GM23338 (cell line): ENCODE data around the gene TMEM185B. TPM values are rescaled to one million over a fixed set of nuclear protein-coding genes. Genes with fewer than 3 reads are reported as not detected.

Source experiments
- ATAC-seq: fragments of 200-7000 bp; cut with Tn5 transposase; 3 replicates; pipeline ENCODE4 v1.9.1; 2020
- DNase-seq: peaks from one replicate; pipeline ENCODE4 v3.0.0-alpha.2; 2015; ENCODE audit warnings: low spot score
- H2AFZ ChIP-seq: fragments of 200-600 bp; sonication (generic); 2 replicates; pipeline ENCODE4 v1.8.0; 2016; ENCODE audit warnings: antibody characterized with exemption, mild to moderate bottlenecking, moderate library complexity
- H3F3A ChIP-seq: fragments of 200-600 bp; sonication (generic); replicated peaks from 2 replicates; pipeline ENCODE4 v1.8.0; 2017; ENCODE audit warnings: antibody characterized with exemption, mixed run types, low read depth
- H3K27ac ChIP-seq: fragments of 200-600 bp; sonication (generic); 2 replicates; pipeline ENCODE4 v1.6.1; 2016; ENCODE audit warnings: low read depth
- H3K27me3 ChIP-seq: fragments of 200-600 bp; sonication (generic); 2 replicates; pipeline ENCODE4 v1.8.0; 2016; ENCODE audit warnings: mild to moderate bottlenecking, mixed run types, moderate library complexity; ENCODE audit not compliant: insufficient read depth
- H3K36me3 ChIP-seq: fragments of 200-600 bp; sonication (generic); 2 replicates; pipeline ENCODE4 v1.8.0; 2016; ENCODE audit warnings: mild to moderate bottlenecking; ENCODE audit not compliant: insufficient read depth
- H3K4me1 ChIP-seq: fragments of 200-600 bp; sonication (generic); 2 replicates; pipeline ENCODE4 v1.8.0; 2016; ENCODE audit warnings: mild to moderate bottlenecking, moderate library complexity; ENCODE audit not compliant: insufficient read depth
- H3K4me2 ChIP-seq: fragments of 200-600 bp; sonication (generic); 2 replicates; pipeline ENCODE4 v1.7.1; 2017; ENCODE audit warnings: mixed run types
- H3K4me3 ChIP-seq: fragments of 200-600 bp; sonication (generic); 2 replicates; pipeline ENCODE4 v1.6.1; 2016; ENCODE audit warnings: mixed run types
- H3K79me2 ChIP-seq: fragments of 200-600 bp; sonication (generic); replicated peaks from 2 replicates; pipeline ENCODE4 v1.8.0; 2017; ENCODE audit warnings: mild to moderate bottlenecking; ENCODE audit not compliant: insufficient read depth
- H3K9me2 ChIP-seq: fragments of 200-600 bp; sonication (generic); 2 replicates; pipeline ENCODE4 v1.8.0; 2017; ENCODE audit not compliant: insufficient read depth
- H4K20me1 ChIP-seq: fragments of 200-600 bp; sonication (generic); replicated peaks from 2 replicates; pipeline ENCODE4 v1.8.0; 2017; ENCODE audit warnings: mild to moderate bottlenecking; ENCODE audit not compliant: insufficient read depth
- H3K27ac Mint-ChIP-seq: 2 replicates; pipeline ENCODE4 v1.8.0; 2020; ENCODE audit warnings: inconsistent platforms, mild to moderate bottlenecking, moderate library complexity, mixed read lengths
- H3K27me3 Mint-ChIP-seq: 3 replicates; pipeline ENCODE4 v1.8.0; 2022; ENCODE audit warnings: low read depth, mild to moderate bottlenecking, moderate library complexity, mixed read lengths, inconsistent platforms; ENCODE audit not compliant: insufficient read depth, poor library complexity
- H3K36me3 Mint-ChIP-seq: 3 replicates; pipeline ENCODE4 v1.8.0; 2021; ENCODE audit warnings: low read depth, mild to moderate bottlenecking, inconsistent platforms, moderate library complexity, mixed read lengths
- H3K4me1 Mint-ChIP-seq: 3 replicates; pipeline ENCODE4 v1.8.0; 2020; ENCODE audit warnings: mild to moderate bottlenecking, inconsistent platforms, mixed read lengths
- H3K4me3 Mint-ChIP-seq: 3 replicates; pipeline ENCODE4 v1.8.0; 2021; ENCODE audit warnings: moderate library complexity, mild to moderate bottlenecking, inconsistent platforms, mixed read lengths
- H3K9me3 Mint-ChIP-seq: 3 replicates; pipeline ENCODE4 v1.8.0; 2020; ENCODE audit warnings: moderate library complexity, mild to moderate bottlenecking, inconsistent platforms, mixed read lengths
- ETS1 ChIP-seq: IDR thresholded peaks from 2 replicates; pipeline ENCODE4 v1.6.1; 2016; ENCODE audit warnings: antibody characterized with exemption
- JUNB ChIP-seq: IDR thresholded peaks from one replicate; pipeline ENCODE4 v1.6.1; 2016; ENCODE audit warnings: antibody characterized with exemption; ENCODE audit not compliant: unreplicated experiment
- NANOG ChIP-seq: IDR thresholded peaks from 2 replicates; pipeline ENCODE4 v1.6.1; 2016; ENCODE audit warnings: antibody characterized with exemption, borderline replicate concordance
- ZNF331 ChIP-seq: fragments of 250-450 bp; sonication (Bioruptor Pico); IDR thresholded peaks from 2 replicates; pipeline ENCODE4 v1.5.0; 2020; ENCODE audit warnings: low read depth, mild to moderate bottlenecking, moderate library complexity
- polyA plus RNA-seq: library from polyadenylated mRNA; unstranded; fragments of >200 nt; fragmentation: Nextera tagmentation; extraction: Ambion mirVana; gene quantifications from 2 replicates; pipeline ENCODE4 v1.2.1, GENCODE V29; 2016
- total RNA-seq: library from RNA; depleted of rRNA; stranded (reverse); fragments of >200 nt; shearing (Covaris generic); gene quantifications from 2 replicates; pipeline ENCODE4 v1.2.3, GENCODE V29; 2014
- TF ChIP-seq, protein P1 (sequence below): IDR thresholded peaks from one replicate; pipeline ENCODE4 v1.6.1; 2018; ENCODE audit warnings: antibody characterized with exemption; ENCODE audit not compliant: unreplicated experiment
- TF ChIP-seq, protein P2 (sequence below), 2 experiments: fragments of 200-600 bp in 1 of 2; sonication (generic) in 1 of 2; conservative IDR thresholded peaks; 2 replicates each; pipeline versions ENCODE4 v1.5.1 to v1.6.1; 2016 to 2017; ENCODE audit warnings: antibody characterized with exemption in 2 of 2, low read depth in 2 of 2, mild to moderate bottlenecking in 2 of 2, moderate library complexity in 1 of 2

TMEM185B gene
- total and polyA plus RNA-seq, 2 experiments from 2014 or later, result 3.9 to 24.4 TPM

DNA sequence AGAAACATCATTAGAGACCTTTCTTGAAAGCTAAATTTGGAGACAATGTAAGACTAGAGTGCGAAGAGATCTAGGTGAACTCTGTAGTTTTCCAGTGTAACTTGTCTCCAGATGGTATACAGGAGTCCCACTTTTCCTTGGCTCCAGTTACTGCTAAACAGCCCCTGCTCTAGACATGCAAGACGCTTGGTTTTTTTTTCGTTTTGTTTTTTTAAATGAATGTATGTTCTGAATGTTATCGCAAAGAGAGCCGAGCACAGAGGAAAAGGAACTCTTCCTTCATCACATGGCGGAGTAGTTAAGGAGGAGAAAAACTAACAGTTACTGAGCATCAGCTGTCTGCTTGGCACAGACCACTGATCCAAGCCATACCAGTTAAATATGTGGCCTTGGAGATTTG lies 31.9 kb upstream of the TMEM185B start:
- no peak for DNase-seq
- peaks cover 4% of the 10 kb centered on the region for H4K20me1 ChIP-seq
- H3K27me3 ChIP-seq, result peaks cover 43% of the 10 kb centered on the region
- peaks cover 7% of the 10 kb centered on the region; the same call in 2 of the 3 replicates for H3K9me3 Mint-ChIP-seq
- H3K4me1 ChIP-seq, result peaks cover 12% of the 10 kb centered on the region
- no peak overlapping the region for H2AFZ ChIP-seq
- H3K36me3 ChIP-seq, result no peaks in the 10 kb centered on the region
- H3K4me3 Mint-ChIP-seq, result no peak overlapping the region
- no peak for ATAC-seq
- peaks cover 37% of the 10 kb centered on the region for H3K27me3 Mint-ChIP-seq
- H3K36me3 Mint-ChIP-seq, result peaks cover 11% of the 10 kb centered on the region
- H3F3A ChIP-seq, result peaks cover 13% of the 10 kb centered on the region; the same call in 1 of the 2 replicates
- peaks cover 12% of the 10 kb centered on the region; the same call in 1 of the 2 replicates for H3K79me2 ChIP-seq
- TF ChIP-seq JUNB, result no peak
- TF ChIP-seq, protein P1, sequence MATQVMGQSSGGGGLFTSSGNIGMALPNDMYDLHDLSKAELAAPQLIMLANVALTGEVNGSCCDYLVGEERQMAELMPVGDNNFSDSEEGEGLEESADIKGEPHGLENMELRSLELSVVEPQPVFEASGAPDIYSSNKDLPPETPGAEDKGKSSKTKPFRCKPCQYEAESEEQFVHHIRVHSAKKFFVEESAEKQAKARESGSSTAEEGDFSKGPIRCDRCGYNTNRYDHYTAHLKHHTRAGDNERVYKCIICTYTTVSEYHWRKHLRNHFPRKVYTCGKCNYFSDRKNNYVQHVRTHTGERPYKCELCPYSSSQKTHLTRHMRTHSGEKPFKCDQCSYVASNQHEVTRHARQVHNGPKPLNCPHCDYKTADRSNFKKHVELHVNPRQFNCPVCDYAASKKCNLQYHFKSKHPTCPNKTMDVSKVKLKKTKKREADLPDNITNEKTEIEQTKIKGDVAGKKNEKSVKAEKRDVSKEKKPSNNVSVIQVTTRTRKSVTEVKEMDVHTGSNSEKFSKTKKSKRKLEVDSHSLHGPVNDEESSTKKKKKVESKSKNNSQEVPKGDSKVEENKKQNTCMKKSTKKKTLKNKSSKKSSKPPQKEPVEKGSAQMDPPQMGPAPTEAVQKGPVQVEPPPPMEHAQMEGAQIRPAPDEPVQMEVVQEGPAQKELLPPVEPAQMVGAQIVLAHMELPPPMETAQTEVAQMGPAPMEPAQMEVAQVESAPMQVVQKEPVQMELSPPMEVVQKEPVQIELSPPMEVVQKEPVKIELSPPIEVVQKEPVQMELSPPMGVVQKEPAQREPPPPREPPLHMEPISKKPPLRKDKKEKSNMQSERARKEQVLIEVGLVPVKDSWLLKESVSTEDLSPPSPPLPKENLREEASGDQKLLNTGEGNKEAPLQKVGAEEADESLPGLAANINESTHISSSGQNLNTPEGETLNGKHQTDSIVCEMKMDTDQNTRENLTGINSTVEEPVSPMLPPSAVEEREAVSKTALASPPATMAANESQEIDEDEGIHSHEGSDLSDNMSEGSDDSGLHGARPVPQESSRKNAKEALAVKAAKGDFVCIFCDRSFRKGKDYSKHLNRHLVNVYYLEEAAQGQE, result no peak
- no peak for TF ChIP-seq NANOG
- TF ChIP-seq, protein P2, sequence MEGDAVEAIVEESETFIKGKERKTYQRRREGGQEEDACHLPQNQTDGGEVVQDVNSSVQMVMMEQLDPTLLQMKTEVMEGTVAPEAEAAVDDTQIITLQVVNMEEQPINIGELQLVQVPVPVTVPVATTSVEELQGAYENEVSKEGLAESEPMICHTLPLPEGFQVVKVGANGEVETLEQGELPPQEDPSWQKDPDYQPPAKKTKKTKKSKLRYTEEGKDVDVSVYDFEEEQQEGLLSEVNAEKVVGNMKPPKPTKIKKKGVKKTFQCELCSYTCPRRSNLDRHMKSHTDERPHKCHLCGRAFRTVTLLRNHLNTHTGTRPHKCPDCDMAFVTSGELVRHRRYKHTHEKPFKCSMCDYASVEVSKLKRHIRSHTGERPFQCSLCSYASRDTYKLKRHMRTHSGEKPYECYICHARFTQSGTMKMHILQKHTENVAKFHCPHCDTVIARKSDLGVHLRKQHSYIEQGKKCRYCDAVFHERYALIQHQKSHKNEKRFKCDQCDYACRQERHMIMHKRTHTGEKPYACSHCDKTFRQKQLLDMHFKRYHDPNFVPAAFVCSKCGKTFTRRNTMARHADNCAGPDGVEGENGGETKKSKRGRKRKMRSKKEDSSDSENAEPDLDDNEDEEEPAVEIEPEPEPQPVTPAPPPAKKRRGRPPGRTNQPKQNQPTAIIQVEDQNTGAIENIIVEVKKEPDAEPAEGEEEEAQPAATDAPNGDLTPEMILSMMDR (conservative IDR thresholded peaks at IDR 0.05; ENCODE audit: low read depth in 2 of 2), result no peak
- TF ChIP-seq ZNF331, result no peak
- H3K4me2 ChIP-seq, result no peak overlapping the region
- H3K4me1 Mint-ChIP-seq, result peaks cover 21% of the 10 kb centered on the region
- no peaks in the 10 kb centered on the region for H3K9me2 ChIP-seq
- H3K27ac Mint-ChIP-seq, result no peak overlapping the region
- no peak overlapping the region for H3K4me3 ChIP-seq
- H3K27ac ChIP-seq, result no peak overlapping the region

GRCh38 chr2:120254178-120254577 lies 31.0 kb upstream of the TMEM185B start:
- H3K4me3 Mint-ChIP-seq, result peak overlapping the region; percentile 84
- peaks cover 21% of the 10 kb centered on the region for H3K4me1 Mint-ChIP-seq

More at GRCh38 chr2:120254178-120254577, 31.0 kb upstream of the TMEM185B start:
- H3K4me2 ChIP-seq, result peak overlapping the region; percentile 89
- Mint-ChIP-seq H3K27me3 (peaks cover 39% of the 10 kb centered on the region), H3K36me3 (peaks cover 8% of the 10 kb centered on the region), H3K9me3 (peaks cover 3% of the 10 kb centered on the region; the same call in 2 of the 3 replicates), H3K27ac (no peak overlapping the region)
- H3K27ac ChIP-seq, result no peak overlapping the region
- H2AFZ ChIP-seq, result no peak overlapping the region
- peaks cover 12% of the 10 kb centered on the region for H3K4me1 ChIP-seq
- peaks cover 13% of the 10 kb centered on the region; the same call in 1 of the 2 replicates for H3F3A ChIP-seq
- no peak for ATAC-seq
- peaks cover 12% of the 10 kb centered on the region; the same call in 1 of the 2 replicates for H3K79me2 ChIP-seq
- peaks cover 51% of the 10 kb centered on the region for H3K27me3 ChIP-seq
- no peaks in the 10 kb centered on the region for H3K36me3 ChIP-seq
- no peaks in the 10 kb centered on the region for H3K9me2 ChIP-seq
- peak overlapping the region; percentile 96 for H3K4me3 ChIP-seq
- H4K20me1 ChIP-seq, result peaks cover 4% of the 10 kb centered on the region
- no peak for DNase-seq
- no peak for TF ChIP-seq ETS1
- TF ChIP-seq, protein P1, result no peak
